Neural cell (in vitro differentiated cells): ENCODE results near the gene BTBD9. TPM values are rescaled to one million over a fixed set of nuclear protein-coding genes. Genes with fewer than 3 reads are reported as not detected.

Source experiments
- H2AFZ ChIP-seq: fragments of 200-600, 300-800 bp; sonication (generic), shearing (Covaris generic); 2 replicates; pipeline ENCODE4 v1.6.0; 2014; ENCODE audit warnings: low read depth, mild to moderate bottlenecking, antibody characterized with exemption, low read length, moderate library complexity
- H3F3A ChIP-seq: fragments of 200-600 bp; shearing (Covaris generic); 2 replicates; pipeline ENCODE4 v1.6.1; 2016; ENCODE audit warnings: mild to moderate bottlenecking, moderate library complexity, mixed read lengths, antibody characterized with exemption, low read length; ENCODE audit not compliant: insufficient read depth, poor library complexity, severe bottlenecking
- H3K27ac ChIP-seq: fragments of 200-600, 300-800 bp; sonication (generic), shearing (Covaris generic); 2 replicates; pipeline ENCODE4 v1.5.1; 2014; ENCODE audit warnings: mild to moderate bottlenecking, low read length, moderate library complexity
- H3K27me3 ChIP-seq: fragments of 300-800, 200-600 bp; sonication (generic), shearing (Covaris generic); 2 replicates; pipeline ENCODE4 v1.6.0; 2014; ENCODE audit warnings: mild to moderate bottlenecking, low read depth, low read length, moderate library complexity; ENCODE audit not compliant: insufficient read depth
- H3K36me3 ChIP-seq: fragments of 300-800, 200-600 bp; sonication (generic), shearing (Covaris generic); 2 replicates; pipeline ENCODE4 v1.5.1; 2014; ENCODE audit warnings: mild to moderate bottlenecking, antibody characterized with exemption, low read length, moderate library complexity; ENCODE audit not compliant: insufficient read depth
- H3K4me2 ChIP-seq: fragments of 300-800, 200-600 bp; sonication (generic), shearing (Covaris generic); 2 replicates; pipeline ENCODE4 v1.6.0; 2014; ENCODE audit warnings: mild to moderate bottlenecking, low read length
- H3K4me3 ChIP-seq: fragments of 300-800, 200-600 bp; sonication (generic), shearing (Covaris generic); 2 replicates; pipeline ENCODE4 v1.5.1; 2014; ENCODE audit warnings: mild to moderate bottlenecking, low read length, moderate library complexity
- H3K79me2 ChIP-seq: fragments of 200-600 bp; shearing (Covaris generic); replicated peaks from 2 replicates; pipeline ENCODE4 v1.6.0; 2014; ENCODE audit warnings: mild to moderate bottlenecking, low read length, moderate library complexity; ENCODE audit not compliant: insufficient read depth
- H3K9ac ChIP-seq: fragments of 300-800, 200-600 bp; sonication (generic), shearing (Covaris generic); 2 replicates; pipeline ENCODE4 v1.6.1; 2016; ENCODE audit warnings: mild to moderate bottlenecking, low read length, mixed read lengths
- H3K9me2 ChIP-seq: fragments of 200-600 bp; shearing (Covaris generic); 2 replicates; pipeline ENCODE4 v1.6.1; 2016; ENCODE audit warnings: mild to moderate bottlenecking, low read length, mixed read lengths; ENCODE audit not compliant: insufficient read depth
- H3K9me3 ChIP-seq: fragments of 200-600, 300-800 bp; sonication (generic), shearing (Covaris generic); 2 replicates; pipeline ENCODE4 v1.6.1; 2016; ENCODE audit warnings: mild to moderate bottlenecking, mixed run types, low read length, moderate library complexity, mixed read lengths
- H4K20me1 ChIP-seq: fragments of 200-600 bp; shearing (Covaris generic); 2 replicates; pipeline ENCODE4 v1.6.1; 2016; ENCODE audit warnings: mild to moderate bottlenecking, mixed run types; ENCODE audit not compliant: insufficient read depth
- EP300 ChIP-seq: fragments of 450-650 bp; conservative IDR thresholded peaks from 2 replicates; pipeline ENCODE4 v1.6.1; 2014; ENCODE audit warnings: antibody characterized with exemption, mild to moderate bottlenecking, moderate library complexity; ENCODE audit not compliant: poor library complexity, severe bottlenecking
- EZH2 ChIP-seq: fragments of 200-600, 300-800 bp; shearing (Covaris generic), sonication (generic); IDR thresholded peaks from 2 replicates; pipeline ENCODE4 v1.6.1; 2014; ENCODE audit warnings: antibody characterized with exemption, low read length, borderline replicate concordance, mild to moderate bottlenecking; ENCODE audit not compliant: insufficient read depth, poor library complexity, severe bottlenecking
- MXI1 ChIP-seq: fragments of 450-650 bp; conservative IDR thresholded peaks from 2 replicates; pipeline ENCODE4 v1.6.1; 2014; ENCODE audit warnings: antibody characterized with exemption, mild to moderate bottlenecking; ENCODE audit not compliant: poor library complexity, severe bottlenecking
- POLR2AphosphoS5 ChIP-seq: IDR thresholded peaks from 2 replicates; pipeline ENCODE4 v1.6.1; 2012
- RAD21 ChIP-seq: fragments of 450-650 bp; conservative IDR thresholded peaks from 2 replicates; pipeline ENCODE4 v1.6.1; 2014; ENCODE audit warnings: antibody characterized with exemption, mild to moderate bottlenecking, moderate library complexity
- SMC3 ChIP-seq: fragments of 450-650 bp; conservative IDR thresholded peaks from 2 replicates; pipeline ENCODE4 v1.6.1; 2014; ENCODE audit warnings: antibody characterized with exemption, mild to moderate bottlenecking, moderate library complexity; ENCODE audit not compliant: poor library complexity
- TAF1 ChIP-seq: IDR thresholded peaks from 2 replicates; pipeline ENCODE4 v1.6.1; 2012; ENCODE audit warnings: low read depth
- polyA plus RNA-seq: library from polyadenylated mRNA; depleted of rRNA; stranded (reverse); fragments of >200 nt; gene quantifications from 2 replicates; pipeline ENCODE4 v1.2.3, GENCODE V29; 2014
- TF ChIP-seq, protein P1 (sequence below): IDR thresholded peaks from 2 replicates; pipeline ENCODE4 v1.6.1; 2012; ENCODE audit warnings: borderline replicate concordance
- TF ChIP-seq, protein P2 (sequence below): fragments of 450-650 bp; IDR thresholded peaks from 2 replicates; pipeline ENCODE4 v1.5.1; 2014; ENCODE audit warnings: antibody characterized with exemption, mild to moderate bottlenecking, moderate library complexity; ENCODE audit not compliant: poor library complexity, severe bottlenecking

The BTBD9 gene
- polyA plus RNA-seq, 1 donor from 2014 or later, result 6.2 TPM

- Histone ChIP-seq H3K79me2 (no peaks in the 10 kb centered on the region), H3K9me2 (no peaks in the 10 kb centered on the region), H3K27ac (no peak overlapping the region), H3K4me2 (no peak overlapping the region), H4K20me1 (no peaks in the 10 kb centered on the region), H3K9me3 (no peaks in the 10 kb centered on the region), H3K27me3 (no peaks in the 10 kb centered on the region), H3F3A (no peaks in the 10 kb centered on the region), H3K36me3 (no peaks in the 10 kb centered on the region), H2AFZ (no peak overlapping the region), H3K4me3 (no peak overlapping the region), H3K9ac (no peak overlapping the region)
- TF ChIP-seq SMC3 (no peak), EP300 (no peak), MXI1 (no peak), TAF1 (no peak), RAD21 (no peak), POLR2AphosphoS5 (no peak), EZH2 (no peak)
- TF ChIP-seq, protein P1, sequence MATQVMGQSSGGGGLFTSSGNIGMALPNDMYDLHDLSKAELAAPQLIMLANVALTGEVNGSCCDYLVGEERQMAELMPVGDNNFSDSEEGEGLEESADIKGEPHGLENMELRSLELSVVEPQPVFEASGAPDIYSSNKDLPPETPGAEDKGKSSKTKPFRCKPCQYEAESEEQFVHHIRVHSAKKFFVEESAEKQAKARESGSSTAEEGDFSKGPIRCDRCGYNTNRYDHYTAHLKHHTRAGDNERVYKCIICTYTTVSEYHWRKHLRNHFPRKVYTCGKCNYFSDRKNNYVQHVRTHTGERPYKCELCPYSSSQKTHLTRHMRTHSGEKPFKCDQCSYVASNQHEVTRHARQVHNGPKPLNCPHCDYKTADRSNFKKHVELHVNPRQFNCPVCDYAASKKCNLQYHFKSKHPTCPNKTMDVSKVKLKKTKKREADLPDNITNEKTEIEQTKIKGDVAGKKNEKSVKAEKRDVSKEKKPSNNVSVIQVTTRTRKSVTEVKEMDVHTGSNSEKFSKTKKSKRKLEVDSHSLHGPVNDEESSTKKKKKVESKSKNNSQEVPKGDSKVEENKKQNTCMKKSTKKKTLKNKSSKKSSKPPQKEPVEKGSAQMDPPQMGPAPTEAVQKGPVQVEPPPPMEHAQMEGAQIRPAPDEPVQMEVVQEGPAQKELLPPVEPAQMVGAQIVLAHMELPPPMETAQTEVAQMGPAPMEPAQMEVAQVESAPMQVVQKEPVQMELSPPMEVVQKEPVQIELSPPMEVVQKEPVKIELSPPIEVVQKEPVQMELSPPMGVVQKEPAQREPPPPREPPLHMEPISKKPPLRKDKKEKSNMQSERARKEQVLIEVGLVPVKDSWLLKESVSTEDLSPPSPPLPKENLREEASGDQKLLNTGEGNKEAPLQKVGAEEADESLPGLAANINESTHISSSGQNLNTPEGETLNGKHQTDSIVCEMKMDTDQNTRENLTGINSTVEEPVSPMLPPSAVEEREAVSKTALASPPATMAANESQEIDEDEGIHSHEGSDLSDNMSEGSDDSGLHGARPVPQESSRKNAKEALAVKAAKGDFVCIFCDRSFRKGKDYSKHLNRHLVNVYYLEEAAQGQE, result no peak
- TF ChIP-seq, protein P2, sequence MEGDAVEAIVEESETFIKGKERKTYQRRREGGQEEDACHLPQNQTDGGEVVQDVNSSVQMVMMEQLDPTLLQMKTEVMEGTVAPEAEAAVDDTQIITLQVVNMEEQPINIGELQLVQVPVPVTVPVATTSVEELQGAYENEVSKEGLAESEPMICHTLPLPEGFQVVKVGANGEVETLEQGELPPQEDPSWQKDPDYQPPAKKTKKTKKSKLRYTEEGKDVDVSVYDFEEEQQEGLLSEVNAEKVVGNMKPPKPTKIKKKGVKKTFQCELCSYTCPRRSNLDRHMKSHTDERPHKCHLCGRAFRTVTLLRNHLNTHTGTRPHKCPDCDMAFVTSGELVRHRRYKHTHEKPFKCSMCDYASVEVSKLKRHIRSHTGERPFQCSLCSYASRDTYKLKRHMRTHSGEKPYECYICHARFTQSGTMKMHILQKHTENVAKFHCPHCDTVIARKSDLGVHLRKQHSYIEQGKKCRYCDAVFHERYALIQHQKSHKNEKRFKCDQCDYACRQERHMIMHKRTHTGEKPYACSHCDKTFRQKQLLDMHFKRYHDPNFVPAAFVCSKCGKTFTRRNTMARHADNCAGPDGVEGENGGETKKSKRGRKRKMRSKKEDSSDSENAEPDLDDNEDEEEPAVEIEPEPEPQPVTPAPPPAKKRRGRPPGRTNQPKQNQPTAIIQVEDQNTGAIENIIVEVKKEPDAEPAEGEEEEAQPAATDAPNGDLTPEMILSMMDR, result no peak
Measured at GRCh38 chr6:38346291-38347079, 293.2 kb downstream of the BTBD9 start.

DNA sequence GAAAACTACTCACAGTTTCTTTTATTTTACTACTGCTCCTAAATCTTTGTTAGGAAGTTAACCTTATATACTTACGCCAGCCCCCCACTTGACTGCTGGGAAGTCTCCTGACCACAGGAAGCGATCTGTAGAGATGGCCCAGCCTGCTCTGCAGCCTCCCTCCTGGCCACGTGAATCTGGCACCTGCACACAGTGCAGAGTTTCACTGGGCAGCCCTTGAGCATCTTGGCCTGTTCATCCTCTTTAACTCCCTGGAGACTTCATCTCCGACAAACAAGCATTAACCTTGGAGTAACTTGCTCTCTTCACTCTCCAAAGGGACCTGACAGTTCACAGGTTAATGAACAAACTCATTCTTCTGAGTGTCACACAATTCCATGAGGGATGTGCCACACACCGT is 294.1 kb downstream of the BTBD9 start:
- TF ChIP-seq TAF1 (no peak), EP300 (no peak), EZH2 (no peak), RAD21 (no peak), MXI1 (no peak)
- TF ChIP-seq, protein P1, result no peak
- no peaks in the 10 kb centered on the region for H3K27me3 ChIP-seq
- no peak overlapping the region for H3K27ac ChIP-seq
- no peaks in the 10 kb centered on the region for H3K9me2 ChIP-seq
- no peak overlapping the region for H2AFZ ChIP-seq
- no peaks in the 10 kb centered on the region for H3K9me3 ChIP-seq
- H3K9ac ChIP-seq, result no peak overlapping the region
- H3F3A ChIP-seq, result no peaks in the 10 kb centered on the region
- no peaks in the 10 kb centered on the region for H3K36me3 ChIP-seq
- no peaks in the 10 kb centered on the region for H4K20me1 ChIP-seq
- no peaks in the 10 kb centered on the region for H3K79me2 ChIP-seq
- no peak overlapping the region for H3K4me3 ChIP-seq
- no peak overlapping the region for H3K4me2 ChIP-seq
